CD4-positive, alpha-beta T cell treated with Interferon alpha-2 for 1 hour (primary cell): ENCODE results near the gene SEMA3A.

ENCODE experiments used
- DNase-seq, 2 donors: peaks; one replicate each; pipeline ENCODE4 v3.0.0-alpha.2; 2020 to 2022

Gene SEMA3A

GRCh38 chr7:83987764-83988163 is 206.8 kb downstream of the SEMA3A start:
- DNase-seq, result no peak

- DNase-seq, result no peak
Measured at GRCh38 chr7:83985821-83986220, 208.8 kb downstream of the SEMA3A start.

- DNase-seq, result no peak
Measured at GRCh38 chr7:83984591-83984990, 210.0 kb downstream of the SEMA3A start.

GRCh38 chr7:83984076-83984475 is 210.5 kb downstream of the SEMA3A start:
- DNase-seq, result no peak

- no peak for DNase-seq
Measured at GRCh38 chr7:83983606-83984005, 211.0 kb downstream of the SEMA3A start.

GRCh38 chr7:83976302-83976701 is 218.3 kb downstream of the SEMA3A start:
- peak in 1 of 2 donors; percentile 36 for DNase-seq

- no peak for DNase-seq
Measured at GRCh38 chr7:83970081-83970480, 224.5 kb downstream of the SEMA3A start.

- DNase-seq, result no peak
Measured at GRCh38 chr7:83964318-83964717, 230.3 kb downstream of the SEMA3A start.

- no peak for DNase-seq
Measured at GRCh38 chr7:83957333-83957732, 237.3 kb downstream of the SEMA3A start.

GRCh38 chr7:83956104-83956503 is 238.5 kb downstream of the SEMA3A start:
- no peak for DNase-seq

GRCh38 chr7:83952236-83952635 is 242.4 kb downstream of the SEMA3A start:
- no peak for DNase-seq

- no peak for DNase-seq
Measured at GRCh38 chr7:83947260-83947659, 247.3 kb downstream of the SEMA3A start.

- DNase-seq, result no peak
Measured at GRCh38 chr7:83946801-83947200, 247.8 kb downstream of the SEMA3A start.

GRCh38 chr7:83941300-83941699 is 253.3 kb downstream of the SEMA3A start:
- DNase-seq, result no peak

- no peak for DNase-seq
Measured at GRCh38 chr7:83937930-83938329, 256.7 kb downstream of the SEMA3A start.

GRCh38 chr7:83936056-83936708 is 258.4 kb downstream of the SEMA3A start:
- peak; percentile 22 to 38 for DNase-seq

- DNase-seq, result no peak
Measured at GRCh38 chr7:83934118-83934734, 260.4 kb downstream of the SEMA3A start.

- DNase-seq, result no peak
Measured at GRCh38 chr7:83931968-83932367, 262.6 kb downstream of the SEMA3A start.

GRCh38 chr7:83930262-83930661 is 264.3 kb downstream of the SEMA3A start:
- DNase-seq, result no peak

- DNase-seq, result no peak
Measured at GRCh38 chr7:83925860-83926259, 268.7 kb downstream of the SEMA3A start.

GRCh38 chr7:83921941-83922607 is 272.5 kb downstream of the SEMA3A start:
- no peak for DNase-seq

GRCh38 chr7:83921271-83921940 is 273.2 kb downstream of the SEMA3A start:
- no peak for DNase-seq

GRCh38 chr7:83918142-83918541 is 276.4 kb downstream of the SEMA3A start:
- DNase-seq, result no peak

GRCh38 chr7:83913174-83913573 is 281.4 kb downstream of the SEMA3A start:
- no peak for DNase-seq
